GM23338 (cell line): ENCODE results near the gene GM2A. TPM values are rescaled to one million over a fixed set of nuclear protein-coding genes. Genes with fewer than 3 reads are reported as not detected.

Experiments used
- ATAC-seq: fragments of 200-7000 bp; cut with Tn5 transposase; 3 replicates; pipeline ENCODE4 v1.9.1; 2020
- DNase-seq: peaks from one replicate; pipeline ENCODE4 v3.0.0-alpha.2; 2015; ENCODE audit warnings: low spot score
- H2AFZ ChIP-seq: fragments of 200-600 bp; sonication (generic); 2 replicates; pipeline ENCODE4 v1.8.0; 2016; ENCODE audit warnings: antibody characterized with exemption, mild to moderate bottlenecking, moderate library complexity
- H3F3A ChIP-seq: fragments of 200-600 bp; sonication (generic); replicated peaks from 2 replicates; pipeline ENCODE4 v1.8.0; 2017; ENCODE audit warnings: antibody characterized with exemption, mixed run types, low read depth
- H3K27ac ChIP-seq: fragments of 200-600 bp; sonication (generic); 2 replicates; pipeline ENCODE4 v1.6.1; 2016; ENCODE audit warnings: low read depth
- H3K27me3 ChIP-seq: fragments of 200-600 bp; sonication (generic); 2 replicates; pipeline ENCODE4 v1.8.0; 2016; ENCODE audit warnings: mild to moderate bottlenecking, mixed run types, moderate library complexity; ENCODE audit not compliant: insufficient read depth
- H3K36me3 ChIP-seq: fragments of 200-600 bp; sonication (generic); 2 replicates; pipeline ENCODE4 v1.8.0; 2016; ENCODE audit warnings: mild to moderate bottlenecking; ENCODE audit not compliant: insufficient read depth
- H3K4me1 ChIP-seq: fragments of 200-600 bp; sonication (generic); 2 replicates; pipeline ENCODE4 v1.8.0; 2016; ENCODE audit warnings: mild to moderate bottlenecking, moderate library complexity; ENCODE audit not compliant: insufficient read depth
- H3K4me2 ChIP-seq: fragments of 200-600 bp; sonication (generic); 2 replicates; pipeline ENCODE4 v1.7.1; 2017; ENCODE audit warnings: mixed run types
- H3K4me3 ChIP-seq: fragments of 200-600 bp; sonication (generic); 2 replicates; pipeline ENCODE4 v1.6.1; 2016; ENCODE audit warnings: mixed run types
- H3K79me2 ChIP-seq: fragments of 200-600 bp; sonication (generic); replicated peaks from 2 replicates; pipeline ENCODE4 v1.8.0; 2017; ENCODE audit warnings: mild to moderate bottlenecking; ENCODE audit not compliant: insufficient read depth
- H3K9me2 ChIP-seq: fragments of 200-600 bp; sonication (generic); 2 replicates; pipeline ENCODE4 v1.8.0; 2017; ENCODE audit not compliant: insufficient read depth
- H4K20me1 ChIP-seq: fragments of 200-600 bp; sonication (generic); replicated peaks from 2 replicates; pipeline ENCODE4 v1.8.0; 2017; ENCODE audit warnings: mild to moderate bottlenecking; ENCODE audit not compliant: insufficient read depth
- H3K27ac Mint-ChIP-seq: 2 replicates; pipeline ENCODE4 v1.8.0; 2020; ENCODE audit warnings: inconsistent platforms, mild to moderate bottlenecking, moderate library complexity, mixed read lengths
- H3K27me3 Mint-ChIP-seq: 3 replicates; pipeline ENCODE4 v1.8.0; 2022; ENCODE audit warnings: low read depth, mild to moderate bottlenecking, moderate library complexity, mixed read lengths, inconsistent platforms; ENCODE audit not compliant: insufficient read depth, poor library complexity
- H3K36me3 Mint-ChIP-seq: 3 replicates; pipeline ENCODE4 v1.8.0; 2021; ENCODE audit warnings: low read depth, mild to moderate bottlenecking, inconsistent platforms, moderate library complexity, mixed read lengths
- H3K4me1 Mint-ChIP-seq: 3 replicates; pipeline ENCODE4 v1.8.0; 2020; ENCODE audit warnings: mild to moderate bottlenecking, inconsistent platforms, mixed read lengths
- H3K4me3 Mint-ChIP-seq: 3 replicates; pipeline ENCODE4 v1.8.0; 2021; ENCODE audit warnings: moderate library complexity, mild to moderate bottlenecking, inconsistent platforms, mixed read lengths
- H3K9me3 Mint-ChIP-seq: 3 replicates; pipeline ENCODE4 v1.8.0; 2020; ENCODE audit warnings: moderate library complexity, mild to moderate bottlenecking, inconsistent platforms, mixed read lengths
- CREB1 ChIP-seq: fragments of 250-450 bp; sonication (Bioruptor Pico); IDR thresholded peaks from 2 replicates; pipeline ENCODE4 v1.5.0; 2020; ENCODE audit warnings: low read depth, mild to moderate bottlenecking, moderate library complexity
- EZH2 ChIP-seq: fragments of 200-600 bp; sonication (generic); IDR thresholded peaks from one replicate; pipeline ENCODE4 v1.8.0; 2017; ENCODE audit warnings: antibody characterized with exemption, mild to moderate bottlenecking, low read depth; ENCODE audit not compliant: unreplicated experiment
- EZH2phosphoT487 ChIP-seq: fragments of 200-600 bp; sonication (generic); IDR thresholded peaks from one replicate; pipeline ENCODE4 v1.8.1; 2018; ENCODE audit warnings: antibody characterized with exemption; ENCODE audit not compliant: unreplicated experiment
- JUNB ChIP-seq: IDR thresholded peaks from one replicate; pipeline ENCODE4 v1.6.1; 2016; ENCODE audit warnings: antibody characterized with exemption; ENCODE audit not compliant: unreplicated experiment
- NANOG ChIP-seq: IDR thresholded peaks from 2 replicates; pipeline ENCODE4 v1.6.1; 2016; ENCODE audit warnings: antibody characterized with exemption, borderline replicate concordance
- POLR2AphosphoS5 ChIP-seq: IDR thresholded peaks from 2 replicates; pipeline ENCODE4 v1.6.1; 2016; ENCODE audit warnings: antibody characterized with exemption, low read depth
- REST ChIP-seq: IDR thresholded peaks from one replicate; pipeline ENCODE4 v1.6.1; 2018; ENCODE audit warnings: antibody characterized with exemption; ENCODE audit not compliant: unreplicated experiment
- STAT1 ChIP-seq: IDR thresholded peaks from one replicate; pipeline ENCODE4 v1.6.1; 2016; ENCODE audit warnings: antibody characterized with exemption; ENCODE audit not compliant: unreplicated experiment
- ZNF114 ChIP-seq: fragments of 250-450 bp; sonication (Bioruptor Pico); IDR thresholded peaks from 2 replicates; pipeline ENCODE4 v1.5.0; 2020; ENCODE audit warnings: mild to moderate bottlenecking, moderate library complexity
- ZNF331 ChIP-seq: fragments of 250-450 bp; sonication (Bioruptor Pico); IDR thresholded peaks from 2 replicates; pipeline ENCODE4 v1.5.0; 2020; ENCODE audit warnings: low read depth, mild to moderate bottlenecking, moderate library complexity
- polyA plus RNA-seq: library from polyadenylated mRNA; unstranded; fragments of >200 nt; fragmentation: Nextera tagmentation; extraction: Ambion mirVana; gene quantifications from 2 replicates; pipeline ENCODE4 v1.2.1, GENCODE V29; 2016
- total RNA-seq: library from RNA; depleted of rRNA; stranded (reverse); fragments of >200 nt; shearing (Covaris generic); gene quantifications from 2 replicates; pipeline ENCODE4 v1.2.3, GENCODE V29; 2014
- TF ChIP-seq, protein P1 (sequence below): fragments of 250-450 bp; sonication (Bioruptor Pico); IDR thresholded peaks from 2 replicates; pipeline ENCODE4 v1.5.0; 2020; ENCODE audit warnings: mild to moderate bottlenecking, moderate library complexity
- TF ChIP-seq, protein P2 (sequence below), 2 experiments: fragments of 200-600 bp in 1 of 2; sonication (generic) in 1 of 2; conservative IDR thresholded peaks; 2 replicates each; pipeline versions ENCODE4 v1.5.1 to v1.6.1; 2016 to 2017; ENCODE audit warnings: antibody characterized with exemption in 2 of 2, low read depth in 2 of 2, mild to moderate bottlenecking in 2 of 2, moderate library complexity in 1 of 2
- TF ChIP-seq, protein P3 (sequence below): IDR thresholded peaks from 2 replicates; pipeline ENCODE4 v1.6.1; 2016; ENCODE audit warnings: antibody characterized with exemption

Gene GM2A
- total and polyA plus RNA-seq, 2 experiments from 2014 or later, result 9.8 to 27.8 TPM

GRCh38 chr5:151267491-151268260 lies 14.7 kb downstream of the GM2A start:
- Histone ChIP-seq H3K36me3 (peaks cover 5% of the 10 kb centered on the region; the same call in 1 of the 2 replicates), H4K20me1 (no peaks in the 10 kb centered on the region; the same call in 1 of the 2 replicates), H3K4me1 (no peaks in the 10 kb centered on the region), H3K4me2 (no peak overlapping the region), H3K27me3 (no peaks in the 10 kb centered on the region), H3K27ac (no peak overlapping the region), H3K9me2 (no peaks in the 10 kb centered on the region), H2AFZ (no peak overlapping the region), H3K79me2 (no peaks in the 10 kb centered on the region), H3K4me3 (no peak overlapping the region), H3F3A (no peaks in the 10 kb centered on the region)
- ATAC-seq (no peak), DNase-seq (no peak)
- Mint-ChIP-seq H3K4me1 (peaks cover 3% of the 10 kb centered on the region; the same call in 1 of the 3 replicates), H3K9me3 (no peaks in the 10 kb centered on the region), H3K36me3 (peaks cover 12% of the 10 kb centered on the region), H3K27me3 (peaks cover 5% of the 10 kb centered on the region), H3K4me3 (no peak overlapping the region), H3K27ac (no peak overlapping the region)
- TF ChIP-seq ZNF331, result no peak
- TF ChIP-seq EZH2phosphoT487, result no peak
- no peak for TF ChIP-seq STAT1
- TF ChIP-seq, protein P1, sequence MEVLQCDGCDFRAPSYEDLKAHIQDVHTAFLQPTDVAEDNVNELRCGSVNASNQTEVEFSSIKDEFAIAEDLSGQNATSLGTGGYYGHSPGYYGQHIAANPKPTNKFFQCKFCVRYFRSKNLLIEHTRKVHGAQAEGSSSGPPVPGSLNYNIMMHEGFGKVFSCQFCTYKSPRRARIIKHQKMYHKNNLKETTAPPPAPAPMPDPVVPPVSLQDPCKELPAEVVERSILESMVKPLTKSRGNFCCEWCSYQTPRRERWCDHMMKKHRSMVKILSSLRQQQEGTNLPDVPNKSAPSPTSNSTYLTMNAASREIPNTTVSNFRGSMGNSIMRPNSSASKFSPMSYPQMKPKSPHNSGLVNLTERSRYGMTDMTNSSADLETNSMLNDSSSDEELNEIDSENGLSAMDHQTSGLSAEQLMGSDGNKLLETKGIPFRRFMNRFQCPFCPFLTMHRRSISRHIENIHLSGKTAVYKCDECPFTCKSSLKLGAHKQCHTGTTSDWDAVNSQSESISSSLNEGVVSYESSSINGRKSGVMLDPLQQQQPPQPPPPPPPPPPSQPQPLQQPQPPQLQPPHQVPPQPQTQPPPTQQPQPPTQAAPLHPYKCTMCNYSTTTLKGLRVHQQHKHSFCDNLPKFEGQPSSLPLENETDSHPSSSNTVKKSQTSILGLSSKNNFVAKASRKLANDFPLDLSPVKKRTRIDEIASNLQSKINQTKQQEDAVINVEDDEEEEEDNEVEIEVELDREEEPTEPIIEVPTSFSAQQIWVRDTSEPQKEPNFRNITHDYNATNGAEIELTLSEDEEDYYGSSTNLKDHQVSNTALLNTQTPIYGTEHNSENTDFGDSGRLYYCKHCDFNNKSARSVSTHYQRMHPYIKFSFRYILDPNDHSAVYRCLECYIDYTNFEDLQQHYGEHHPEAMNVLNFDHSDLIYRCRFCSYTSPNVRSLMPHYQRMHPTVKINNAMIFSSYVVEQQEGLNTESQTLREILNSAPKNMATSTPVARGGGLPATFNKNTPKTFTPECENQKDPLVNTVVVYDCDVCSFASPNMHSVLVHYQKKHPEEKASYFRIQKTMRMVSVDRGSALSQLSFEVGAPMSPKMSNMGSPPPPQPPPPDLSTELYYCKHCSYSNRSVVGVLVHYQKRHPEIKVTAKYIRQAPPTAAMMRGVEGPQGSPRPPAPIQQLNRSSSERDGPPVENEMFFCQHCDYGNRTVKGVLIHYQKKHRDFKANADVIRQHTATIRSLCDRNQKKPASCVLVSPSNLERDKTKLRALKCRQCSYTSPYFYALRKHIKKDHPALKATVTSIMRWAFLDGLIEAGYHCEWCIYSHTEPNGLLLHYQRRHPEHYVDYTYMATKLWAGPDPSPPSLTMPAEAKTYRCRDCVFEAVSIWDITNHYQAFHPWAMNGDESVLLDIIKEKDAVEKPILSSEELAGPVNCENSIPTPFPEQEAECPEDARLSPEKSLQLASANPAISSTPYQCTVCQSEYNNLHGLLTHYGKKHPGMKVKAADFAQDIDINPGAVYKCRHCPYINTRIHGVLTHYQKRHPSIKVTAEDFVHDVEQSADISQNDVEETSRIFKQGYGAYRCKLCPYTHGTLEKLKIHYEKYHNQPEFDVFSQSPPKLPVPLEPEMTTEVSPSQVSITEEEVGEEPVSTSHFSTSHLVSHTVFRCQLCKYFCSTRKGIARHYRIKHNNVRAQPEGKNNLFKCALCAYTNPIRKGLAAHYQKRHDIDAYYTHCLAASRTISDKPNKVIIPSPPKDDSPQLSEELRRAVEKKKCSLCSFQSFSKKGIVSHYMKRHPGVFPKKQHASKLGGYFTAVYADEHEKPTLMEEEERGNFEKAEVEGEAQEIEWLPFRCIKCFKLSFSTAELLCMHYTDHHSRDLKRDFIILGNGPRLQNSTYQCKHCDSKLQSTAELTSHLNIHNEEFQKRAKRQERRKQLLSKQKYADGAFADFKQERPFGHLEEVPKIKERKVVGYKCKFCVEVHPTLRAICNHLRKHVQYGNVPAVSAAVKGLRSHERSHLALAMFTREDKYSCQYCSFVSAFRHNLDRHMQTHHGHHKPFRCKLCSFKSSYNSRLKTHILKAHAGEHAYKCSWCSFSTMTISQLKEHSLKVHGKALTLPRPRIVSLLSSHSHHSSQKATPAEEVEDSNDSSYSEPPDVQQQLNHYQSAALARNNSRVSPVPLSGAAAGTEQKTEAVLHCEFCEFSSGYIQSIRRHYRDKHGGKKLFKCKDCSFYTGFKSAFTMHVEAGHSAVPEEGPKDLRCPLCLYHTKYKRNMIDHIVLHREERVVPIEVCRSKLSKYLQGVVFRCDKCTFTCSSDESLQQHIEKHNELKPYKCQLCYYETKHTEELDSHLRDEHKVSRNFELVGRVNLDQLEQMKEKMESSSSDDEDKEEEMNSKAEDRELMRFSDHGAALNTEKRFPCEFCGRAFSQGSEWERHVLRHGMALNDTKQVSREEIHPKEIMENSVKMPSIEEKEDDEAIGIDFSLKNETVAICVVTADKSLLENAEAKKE (CRISPR knock-in tag), result no peak
- TF ChIP-seq JUNB, result no peak
- no peak for TF ChIP-seq EZH2
- TF ChIP-seq, protein P2, sequence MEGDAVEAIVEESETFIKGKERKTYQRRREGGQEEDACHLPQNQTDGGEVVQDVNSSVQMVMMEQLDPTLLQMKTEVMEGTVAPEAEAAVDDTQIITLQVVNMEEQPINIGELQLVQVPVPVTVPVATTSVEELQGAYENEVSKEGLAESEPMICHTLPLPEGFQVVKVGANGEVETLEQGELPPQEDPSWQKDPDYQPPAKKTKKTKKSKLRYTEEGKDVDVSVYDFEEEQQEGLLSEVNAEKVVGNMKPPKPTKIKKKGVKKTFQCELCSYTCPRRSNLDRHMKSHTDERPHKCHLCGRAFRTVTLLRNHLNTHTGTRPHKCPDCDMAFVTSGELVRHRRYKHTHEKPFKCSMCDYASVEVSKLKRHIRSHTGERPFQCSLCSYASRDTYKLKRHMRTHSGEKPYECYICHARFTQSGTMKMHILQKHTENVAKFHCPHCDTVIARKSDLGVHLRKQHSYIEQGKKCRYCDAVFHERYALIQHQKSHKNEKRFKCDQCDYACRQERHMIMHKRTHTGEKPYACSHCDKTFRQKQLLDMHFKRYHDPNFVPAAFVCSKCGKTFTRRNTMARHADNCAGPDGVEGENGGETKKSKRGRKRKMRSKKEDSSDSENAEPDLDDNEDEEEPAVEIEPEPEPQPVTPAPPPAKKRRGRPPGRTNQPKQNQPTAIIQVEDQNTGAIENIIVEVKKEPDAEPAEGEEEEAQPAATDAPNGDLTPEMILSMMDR (conservative IDR thresholded peaks at IDR 0.05; ENCODE audit: low read depth in 2 of 2), result no peak
- TF ChIP-seq ZNF114, result no peak
- TF ChIP-seq REST, result no peak
- no peak for TF ChIP-seq CREB1 (CRISPR knock-in tag)
- TF ChIP-seq, protein P3, sequence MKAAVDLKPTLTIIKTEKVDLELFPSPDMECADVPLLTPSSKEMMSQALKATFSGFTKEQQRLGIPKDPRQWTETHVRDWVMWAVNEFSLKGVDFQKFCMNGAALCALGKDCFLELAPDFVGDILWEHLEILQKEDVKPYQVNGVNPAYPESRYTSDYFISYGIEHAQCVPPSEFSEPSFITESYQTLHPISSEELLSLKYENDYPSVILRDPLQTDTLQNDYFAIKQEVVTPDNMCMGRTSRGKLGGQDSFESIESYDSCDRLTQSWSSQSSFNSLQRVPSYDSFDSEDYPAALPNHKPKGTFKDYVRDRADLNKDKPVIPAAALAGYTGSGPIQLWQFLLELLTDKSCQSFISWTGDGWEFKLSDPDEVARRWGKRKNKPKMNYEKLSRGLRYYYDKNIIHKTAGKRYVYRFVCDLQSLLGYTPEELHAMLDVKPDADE, result no peak
- TF ChIP-seq NANOG, result no peak
- TF ChIP-seq POLR2AphosphoS5, result no peak
